Naive thymus-derived CD4-positive, alpha-beta T cell (primary cell): ENCODE results near the gene LY9. TPM values are rescaled to one million over a fixed set of nuclear protein-coding genes. Genes with fewer than 3 reads are reported as not detected.

ENCODE experiments used
- ATAC-seq: fragments of 150-1000 bp; cut with Tn5 transposase; 2 replicates; pipeline ENCODE4 v1.10.0; 2021; ENCODE audit warnings: mild to moderate bottlenecking, moderate library complexity
- CTCF ChIA-PET: fragments of 350-600 bp; sonication (Branson Sonifier 250); formaldehyde crosslinking; loops from one replicate; lab custom pipeline; 2021; ENCODE audit warnings: antibody characterized with exemption; lab: Charles Lee
- POLR2A ChIA-PET: fragments of 350-600 bp; sonication (Branson Sonifier 250); formaldehyde crosslinking; loops from one replicate; lab custom pipeline; 2021; ENCODE audit warnings: antibody characterized with exemption, inconsistent platforms; lab: Charles Lee
- DNase-seq, 9 donors: peaks; one replicate each; pipeline versions ENCODE4 v3.0.0 to v3.0.0-alpha.2; 2020 to 2022; ENCODE audit warnings: mixed read lengths in 1 of 9
- H3K27ac ChIP-seq: one replicate; pipeline ENCODE4 v1.7.0; 2013; ENCODE audit warnings: mild to moderate bottlenecking, low read depth, low read length, moderate library complexity
- H3K27me3 ChIP-seq, 2 donors: one replicate each; pipeline ENCODE4 v1.7.0; 2013; ENCODE audit warnings: low read length in 2 of 2, mild to moderate bottlenecking in 2 of 2, moderate library complexity in 2 of 2; ENCODE audit not compliant: control insufficient read depth in 2 of 2, insufficient read depth in 2 of 2
- H3K36me3 ChIP-seq, 3 experiments: 1 replicate in 2 of 3; 2 replicates in 1 of 3; pipeline ENCODE4 v1.7.0; 2013; ENCODE audit warnings: low read length in 3 of 3, mild to moderate bottlenecking in 3 of 3, moderate library complexity in 1 of 3; ENCODE audit not compliant: insufficient read depth in 3 of 3, control insufficient read depth in 2 of 3
- H3K4me1 ChIP-seq, 2 donors: one replicate each; pipeline ENCODE4 v1.7.0; 2013; ENCODE audit warnings: low read length in 2 of 2, mild to moderate bottlenecking in 2 of 2, moderate library complexity in 1 of 2; ENCODE audit not compliant: control insufficient read depth in 2 of 2, insufficient read depth in 2 of 2
- H3K4me3 ChIP-seq: 2 replicates; pipeline ENCODE4 v1.7.0; 2013; ENCODE audit warnings: mild to moderate bottlenecking, low read length
- H3K9me3 ChIP-seq, 3 experiments: 1 replicate in 2 of 3; 2 replicates in 1 of 3; pipeline ENCODE4 v1.7.0; 2013; ENCODE audit warnings: low read length in 3 of 3; ENCODE audit not compliant: control insufficient read depth in 2 of 3
- H3K27ac Mint-ChIP-seq, 9 donors: one replicate each; pipeline ENCODE4 v1.8.0; 2020 to 2022; ENCODE audit warnings: mixed read lengths in 9 of 9, mild to moderate bottlenecking in 8 of 9, moderate library complexity in 5 of 9, inconsistent platforms in 2 of 9
- H3K27me3 Mint-ChIP-seq, 5 donors: one replicate each; pipeline ENCODE4 v1.8.0; 2021 to 2022; ENCODE audit warnings: mixed read lengths in 5 of 5, mild to moderate bottlenecking in 1 of 5
- H3K36me3 Mint-ChIP-seq, 5 donors: one replicate each; pipeline ENCODE4 v1.8.0; 2020 to 2022; ENCODE audit warnings: mixed read lengths in 5 of 5, mild to moderate bottlenecking in 3 of 5, inconsistent platforms in 1 of 5
- H3K4me1 Mint-ChIP-seq, 7 donors: one replicate each; pipeline ENCODE4 v1.8.0; 2020 to 2022; ENCODE audit warnings: mixed read lengths in 7 of 7, mild to moderate bottlenecking in 3 of 7, inconsistent platforms in 1 of 7
- H3K4me3 Mint-ChIP-seq, 10 donors: one replicate each; pipeline ENCODE4 v1.8.0; 2020 to 2022; ENCODE audit warnings: mild to moderate bottlenecking in 10 of 10, mixed read lengths in 10 of 10, moderate library complexity in 6 of 10, inconsistent platforms in 2 of 10
- H3K9me3 Mint-ChIP-seq, 11 donors: one replicate each; pipeline ENCODE4 v1.8.0; 2020 to 2022; ENCODE audit warnings: mixed read lengths in 11 of 11, mild to moderate bottlenecking in 4 of 11, inconsistent platforms in 1 of 11, moderate library complexity in 1 of 11
- intact Hi-C, 2 donors: fragments of 100-400 bp; cut with micrococcal nuclease; formaldehyde crosslinking; loops; one replicate each; pipeline ENCODE4 v1.15.1; 2023
- polyA plus RNA-seq, 2 donors: library from polyadenylated mRNA; unstranded; fragments of 300-500 nt; fragmentation: Illumina TruSeq; gene quantifications; one replicate each; pipeline ENCODE4 v1.2.3, GENCODE V29; 2021
- total RNA-seq, 6 experiments: library from RNA in 5 of 6; stranded (reverse) in 5 of 6; gene quantifications; 1 replicate in 5 of 6; 2 replicates in 1 of 6; pipeline ENCODE4 v1.2.3 and lab custom pipeline; 2021 to 2026

LY9 gene
- total and polyA plus RNA-seq, 7 experiments from 2014 or later: 5.6 to 225 (median 140) TPM

GRCh38 chr1:160876311-160876710 is 80.3 kb downstream of the LY9 start:
- intact Hi-C loops: loop anchor here (2.0 to 10.0 kb wide), 3 partner anchors 22 to 149 kb away; partner anchors contain the start of gene ITLN2 (in 1 of the 2)
- CTCF ChIA-PET: interaction anchor here (0.8 to 4.1 kb wide), 6 partner anchors 12 to 151 kb away, joined by 3 to 65 read pairs (median 7); no protein-coding TSS in a partner anchor
- ATAC-seq: no peak

GRCh38 chr1:160877221-160877620 is 81.2 kb downstream of the LY9 start:
- Mint-ChIP-seq H3K27ac (peak overlapping the region in 4 of 9 donors; percentile 5 to 15 (median 10)), H3K27me3 (peaks cover 0 to 11% (median 0%) of the 10 kb centered on the region in 5 donors), H3K4me1 (peaks cover 15 to 28% (median 23%) of the 10 kb centered on the region in 7 donors), H3K4me3 (peak overlapping the region in 2 of 10 donors; percentile 1 to 4), H3K36me3 (no peaks in the 10 kb centered on the region), H3K9me3 (peaks cover 0 to 3% (median 0%) of the 10 kb centered on the region in 11 donors)
- DNase-seq (peak in 7 of 9 donors; percentile 32 to 72 (median 50)), ATAC-seq (peak; percentile 83)
- H3K9me3 ChIP-seq: no peaks in the 10 kb centered on the region
- H3K27me3 ChIP-seq: no peaks in the 10 kb centered on the region
- intact Hi-C loops: loop anchor here (1.0 to 10.0 kb wide), 8 partner anchors 22 to 196 kb away; partner anchors contain the start of gene ITLN2 (in 1 of the 2)
- no peak overlapping the region for H3K4me3 ChIP-seq
- H3K27ac ChIP-seq: no peak overlapping the region
- ChIA-PET CTCF (interaction anchor here (0.8 to 4.1 kb wide), 12 partner anchors 11 to 205 kb away, joined by 3 to 65 read pairs (median 5); no protein-coding TSS in a partner anchor), POLR2A (interaction anchor here (0.5 to 1.5 kb wide), 4 partner anchors 34 to 151 kb away, joined by 3 to 10 read pairs (median 4); no protein-coding TSS in a partner anchor)
- no peaks in the 10 kb centered on the region for H3K36me3 ChIP-seq
- peaks cover 8 to 10% of the 10 kb centered on the region in 2 donors for H3K4me1 ChIP-seq

More at GRCh38 chr1:160876311-160876710, 80.3 kb downstream of the LY9 start:
- H3K9me3 Mint-ChIP-seq: peaks cover 0 to 3% (median 0%) of the 10 kb centered on the region in 11 donors
- no peak overlapping the region for H3K4me3 Mint-ChIP-seq
- H3K4me1 Mint-ChIP-seq: peaks cover 15 to 28% (median 23%) of the 10 kb centered on the region in 7 donors
- DNase-seq: no peak
- POLR2A ChIA-PET: interaction anchor here (0.6 to 1.5 kb wide), 2 partner anchors 39 to 148 kb away, joined by 3 to 10 read pairs; no protein-coding TSS in a partner anchor
- H3K27ac Mint-ChIP-seq: no peak overlapping the region
- H3K9me3 ChIP-seq: no peaks in the 10 kb centered on the region
- peaks cover 8 to 10% of the 10 kb centered on the region in 2 donors for H3K4me1 ChIP-seq
- no peaks in the 10 kb centered on the region for H3K27me3 ChIP-seq
- H3K36me3 Mint-ChIP-seq: no peaks in the 10 kb centered on the region
- no peaks in the 10 kb centered on the region for H3K36me3 ChIP-seq
- H3K4me3 ChIP-seq: no peak overlapping the region
- H3K27me3 Mint-ChIP-seq: peaks cover 0 to 16% (median 0%) of the 10 kb centered on the region in 5 donors
- H3K27ac ChIP-seq: no peak overlapping the region

Other genes starting within 250 kb of the LY9 start
- gene CD84, start 216.7 kb upstream of the LY9 start, total RNA-seq: 10 to 100 TPM; 25.1 to 40.7 (median 32.3) TPM
- gene CD84, start 216.7 kb upstream of the LY9 start, polyA plus RNA-seq: 10 to 100 TPM in 1 of 2 donors, 1 to 10 TPM in 1; 7.4 to 11.3 TPM
- 10 to 100 TPM; 18.3 to 90.3 (median 31.9) TPM for gene SLAMF1, start 149.1 kb upstream of the LY9 start, total RNA-seq
- 10 to 100 TPM; 14.6 to 17.4 TPM for gene SLAMF1, start 149.1 kb upstream of the LY9 start, polyA plus RNA-seq
- 100 to 1,000 TPM; 253 to 438 (median 358) TPM for gene CD48, start 84.4 kb upstream of the LY9 start, total RNA-seq
- 100 to 1,000 TPM; 200 to 223 TPM for gene CD48, start 84.4 kb upstream of the LY9 start, polyA plus RNA-seq
- gene SLAMF7, start 56.9 kb upstream of the LY9 start, total RNA-seq: 10 to 100 TPM in 2 of 5 experiments, 1 to 10 TPM in 3; 1.9 to 39.3 (median 7.7) TPM
- gene SLAMF7, start 56.9 kb upstream of the LY9 start, polyA plus RNA-seq: under 1 TPM; 0.21 to 0.52 TPM
- 10 to 100 TPM in 1 of 5 experiments, 1 to 10 TPM in 1, under 1 TPM in 3; 0.27 to 33.6 (median 0.46) TPM for gene CD244, start 66.7 kb downstream of the LY9 start, total RNA-seq
- 1 to 10 TPM; 3.9 to 4.6 TPM for gene CD244, start 66.7 kb downstream of the LY9 start, polyA plus RNA-seq
- gene ITLN1, start 89.0 kb downstream of the LY9 start, total RNA-seq: under 1 TPM in 1 of 5 experiments, not detected in 4; 0.88 TPM
- not detected for gene ITLN1, start 89.0 kb downstream of the LY9 start, polyA plus RNA-seq
- gene ITLN2, start 158.6 kb downstream of the LY9 start, total RNA-seq: not detected
- gene ITLN2, start 158.6 kb downstream of the LY9 start, polyA plus RNA-seq: not detected
- 10 to 100 TPM; 11.3 to 23.7 (median 16.5) TPM for gene F11R, start 225.0 kb downstream of the LY9 start, total RNA-seq
- gene F11R, start 225.0 kb downstream of the LY9 start, polyA plus RNA-seq: 10 to 100 TPM; 12.7 to 14.4 TPM
- 10 to 100 TPM; 49.8 to 84.0 (median 58.2) TPM for gene TSTD1, start 242.8 kb downstream of the LY9 start, total RNA-seq
- gene TSTD1, start 242.8 kb downstream of the LY9 start, polyA plus RNA-seq: 100 to 1,000 TPM; 349 to 494 TPM
- 100 to 1,000 TPM in 1 of 5 experiments, 10 to 100 TPM in 4; 71.6 to 115 (median 91.7) TPM for gene USF1, start 249.8 kb downstream of the LY9 start, total RNA-seq
- 1 to 10 TPM; 3.9 to 5.5 TPM for gene USF1, start 249.8 kb downstream of the LY9 start, polyA plus RNA-seq